WTC11 (cell line): ENCODE results near the gene ASS1.

Experiments used
- ARID4B ChIP-seq: sonication (generic); formaldehyde crosslinking; IDR thresholded peaks from 2 replicates; pipeline ENCODE4 v1.8.0; 2023; ENCODE audit warnings: missing genetic modification reagents, mild to moderate bottlenecking, borderline replicate concordance
- ATF2 ChIP-seq: sonication (generic); formaldehyde crosslinking; IDR thresholded peaks from 2 replicates; pipeline ENCODE4 v1.8.1; 2022; ENCODE audit warnings: low read depth, missing genetic modification reagents, borderline replicate concordance
- CTCF ChIP-seq: fragments of 200-600 bp; IDR thresholded peaks from 2 replicates; pipeline ENCODE4 v1.8.0; 2022; ENCODE audit warnings: antibody characterized with exemption
- HMGA2 ChIP-seq: fragments of 250-450 bp; sonication (Bioruptor Pico); IDR thresholded peaks from 2 replicates; pipeline ENCODE4 v1.4.0; 2021; ENCODE audit warnings: mild to moderate bottlenecking, moderate library complexity
- NFYB ChIP-seq: sonication (generic); formaldehyde crosslinking; conservative IDR thresholded peaks from 2 replicates; pipeline ENCODE4 v1.8.0; 2022; ENCODE audit warnings: low read depth, missing genetic modification reagents
- NR3C1 ChIP-seq: sonication (generic); formaldehyde crosslinking; conservative IDR thresholded peaks from 2 replicates; pipeline ENCODE4 v1.8.1; 2023; ENCODE audit warnings: low read depth, mild to moderate bottlenecking, missing genetic modification reagents
- SP1 ChIP-seq: sonication (generic); formaldehyde crosslinking; conservative IDR thresholded peaks from 2 replicates; pipeline ENCODE4 v1.8.1; 2022; ENCODE audit warnings: missing genetic modification reagents
- USF2 ChIP-seq: sonication (generic); formaldehyde crosslinking; IDR thresholded peaks from 2 replicates; pipeline ENCODE4 v1.8.1; 2023; ENCODE audit warnings: mild to moderate bottlenecking, missing genetic modification reagents, moderate library complexity
- ZNF423 ChIP-seq: fragments of 250-450 bp; sonication (Bioruptor Pico); IDR thresholded peaks from 2 replicates; pipeline ENCODE4 v2.1.2; 2022; ENCODE audit warnings: mild to moderate bottlenecking, moderate library complexity
- TF ChIP-seq, protein P1 (sequence below): sonication (generic); formaldehyde crosslinking; IDR thresholded peaks from 2 replicates; pipeline ENCODE4 v1.8.1; 2022; ENCODE audit warnings: mild to moderate bottlenecking, missing genetic modification reagents, moderate library complexity, borderline replicate concordance
- TF ChIP-seq, protein P2 (sequence below): sonication (generic); formaldehyde crosslinking; IDR thresholded peaks from 2 replicates; pipeline ENCODE4 v1.8.0; 2022; ENCODE audit warnings: mild to moderate bottlenecking, missing genetic modification reagents

- TF ChIP-seq, protein P1, sequence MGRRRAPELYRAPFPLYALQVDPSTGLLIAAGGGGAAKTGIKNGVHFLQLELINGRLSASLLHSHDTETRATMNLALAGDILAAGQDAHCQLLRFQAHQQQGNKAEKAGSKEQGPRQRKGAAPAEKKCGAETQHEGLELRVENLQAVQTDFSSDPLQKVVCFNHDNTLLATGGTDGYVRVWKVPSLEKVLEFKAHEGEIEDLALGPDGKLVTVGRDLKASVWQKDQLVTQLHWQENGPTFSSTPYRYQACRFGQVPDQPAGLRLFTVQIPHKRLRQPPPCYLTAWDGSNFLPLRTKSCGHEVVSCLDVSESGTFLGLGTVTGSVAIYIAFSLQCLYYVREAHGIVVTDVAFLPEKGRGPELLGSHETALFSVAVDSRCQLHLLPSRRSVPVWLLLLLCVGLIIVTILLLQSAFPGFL: no peak
- no peak for TF ChIP-seq NR3C1 (CRISPR knock-in tag)
- TF ChIP-seq NFYB: no peak
- TF ChIP-seq ATF2 (CRISPR knock-in tag): no peak
- no peak for TF ChIP-seq CTCF
- no peak for TF ChIP-seq HMGA2 (CRISPR knock-in tag)
- TF ChIP-seq ZNF423 (CRISPR knock-in tag): no peak
- TF ChIP-seq USF2: no peak
- TF ChIP-seq, protein P2, sequence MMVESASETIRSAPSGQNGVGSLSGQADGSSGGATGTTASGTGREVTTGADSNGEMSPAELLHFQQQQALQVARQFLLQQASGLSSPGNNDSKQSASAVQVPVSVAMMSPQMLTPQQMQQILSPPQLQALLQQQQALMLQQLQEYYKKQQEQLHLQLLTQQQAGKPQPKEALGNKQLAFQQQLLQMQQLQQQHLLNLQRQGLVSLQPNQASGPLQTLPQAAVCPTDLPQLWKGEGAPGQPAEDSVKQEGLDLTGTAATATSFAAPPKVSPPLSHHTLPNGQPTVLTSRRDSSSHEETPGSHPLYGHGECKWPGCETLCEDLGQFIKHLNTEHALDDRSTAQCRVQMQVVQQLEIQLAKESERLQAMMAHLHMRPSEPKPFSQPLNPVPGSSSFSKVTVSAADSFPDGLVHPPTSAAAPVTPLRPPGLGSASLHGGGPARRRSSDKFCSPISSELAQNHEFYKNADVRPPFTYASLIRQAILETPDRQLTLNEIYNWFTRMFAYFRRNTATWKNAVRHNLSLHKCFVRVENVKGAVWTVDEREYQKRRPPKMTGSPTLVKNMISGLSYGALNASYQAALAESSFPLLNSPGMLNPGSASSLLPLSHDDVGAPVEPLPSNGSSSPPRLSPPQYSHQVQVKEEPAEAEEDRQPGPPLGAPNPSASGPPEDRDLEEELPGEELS (CRISPR knock-in tag): no peak
- no peak for TF ChIP-seq SP1 (CRISPR knock-in tag)
- no peak for TF ChIP-seq ARID4B
Observed at GRCh38 chr9:130499804-130500263, 55.1 kb downstream of the ASS1 start.
